HCT116 (cell line): ENCODE measurements around the gene SLC25A21. TPM values are rescaled to one million over a fixed set of nuclear protein-coding genes. Genes with fewer than 3 reads are reported as not detected.

Experiments used
- ATAC-seq: fragments of 200-7000 bp; cut with Tn5 transposase; 2 replicates; pipeline ENCODE4 v1.9.1; 2020; ENCODE audit warnings: mild to moderate bottlenecking, moderate library complexity
- BruUV-seq: library from RNA; stranded (reverse); fragments of 400-500 nt; replicated peaks from 2 replicates; lab custom pipeline; 2021; lab: Mats Ljungman, UMichigan
- CTCF ChIA-PET: fragments of 300-600 bp; sonication (Branson Sonifier 250); formaldehyde crosslinking; loops from one replicate; lab custom pipeline; 2021; ENCODE audit warnings: antibody characterized with exemption; lab: Charles Lee
- POLR2A ChIA-PET: fragments of 300-600, 350-600 bp; sonication (Branson Sonifier 250); formaldehyde crosslinking; loops from one replicate; lab custom pipeline; 2021; ENCODE audit warnings: antibody characterized with exemption; lab: Charles Lee
- RAD21 ChIA-PET, 2 experiments: fragments of 300-600 bp; sonication (Branson Sonifier 250); formaldehyde crosslinking; loops; one replicate each; lab custom pipeline; 2023; ENCODE audit warnings: low total read pairs in 2 of 2; ENCODE audit not compliant: uncharacterized antibody in 2 of 2, unreplicated experiment in 2 of 2, low non-redundant PET in 1 of 2; lab: Charles Lee
- DNase-seq: peaks from one replicate; pipeline ENCODE4 v3.0.0-alpha.2; 2010; ENCODE audit warnings: low read depth, low spot score
- H2AFZ ChIP-seq: fragments of 200-600 bp; shearing (Covaris generic), sonication (generic); 2 replicates; pipeline ENCODE4 v1.6.1; 2017; ENCODE audit warnings: low read depth, mixed run types, mixed read lengths, antibody characterized with exemption, low read length; ENCODE audit not compliant: poor library complexity, severe bottlenecking
- H3K27ac ChIP-seq: 2 replicates; pipeline ENCODE4 v1.5.1; 2012; ENCODE audit warnings: low read depth, low read length
- H3K27me3 ChIP-seq: fragments of 200-600 bp; sonication (generic); 2 replicates; pipeline ENCODE4 v1.6.1; 2016; ENCODE audit warnings: mixed run types, low read length, mixed read lengths; ENCODE audit not compliant: insufficient read depth
- H3K36me3 ChIP-seq, 2 experiments: fragments of 200-500 bp in 1 of 2; fragments of 200-600 bp in 1 of 2; sonication (Bioruptor generic) in 1 of 2; sonication (generic) in 1 of 2; 2 replicates each; pipeline versions ENCODE4 v1.5.1 to v1.6.1; 2014 to 2016; ENCODE audit warnings: low read length in 2 of 2, inconsistent platforms in 1 of 2, mixed read lengths in 1 of 2, mixed run types in 1 of 2; ENCODE audit not compliant: insufficient read depth in 2 of 2, control insufficient read depth in 1 of 2
- H3K4me1 ChIP-seq, 2 experiments: fragments of 200-600 bp in 1 of 2; sonication (generic) in 1 of 2; 2 replicates each; pipeline versions ENCODE4 v1.5.1 to v1.6.1; 2012 to 2017; ENCODE audit warnings: low read length in 2 of 2, inconsistent platforms in 1 of 2, mild to moderate bottlenecking in 1 of 2, mixed read lengths in 1 of 2, mixed run types in 1 of 2, moderate library complexity in 1 of 2; ENCODE audit not compliant: insufficient read depth in 2 of 2, control insufficient read depth in 1 of 2
- H3K4me2 ChIP-seq: fragments of 200-600 bp; sonication (generic); 2 replicates; pipeline ENCODE4 v1.6.1; 2017; ENCODE audit warnings: mixed run types, low read length, mixed read lengths
- H3K4me3 ChIP-seq, 2 experiments: fragments of 200-600 bp in 1 of 2; sonication (generic) in 1 of 2; replicated peaks in 1 of 2; 2 replicates each; pipeline ENCODE4 v1.5.1; 2011 to 2016; ENCODE audit warnings: low read length in 2 of 2, control low read depth in 1 of 2, low read depth in 1 of 2, mild to moderate bottlenecking in 1 of 2, mixed read lengths in 1 of 2, mixed run types in 1 of 2
- H3K79me2 ChIP-seq: fragments of 200-600 bp; sonication (generic); 2 replicates; pipeline ENCODE4 v1.6.1; 2017; ENCODE audit warnings: mild to moderate bottlenecking, mixed run types, low read length, moderate library complexity, mixed read lengths; ENCODE audit not compliant: insufficient read depth
- H3K9ac ChIP-seq: fragments of 200-600 bp; sonication (generic); 2 replicates; pipeline ENCODE4 v1.6.1; 2016; ENCODE audit warnings: low read length, mixed read lengths
- H3K9me2 ChIP-seq: fragments of 200-600 bp; sonication (generic), shearing (Covaris generic); 2 replicates; pipeline ENCODE4 v1.6.1; 2017; ENCODE audit warnings: mixed run types, mild to moderate bottlenecking, moderate library complexity; ENCODE audit not compliant: insufficient read depth
- H3K9me3 ChIP-seq, 2 experiments: fragments of 200-500 bp in 1 of 2; fragments of 200-600 bp in 1 of 2; sonication (Bioruptor generic) in 1 of 2; sonication (generic) in 1 of 2; 2 replicates each; pipeline ENCODE4 v1.6.1; 2014 to 2017; ENCODE audit warnings: low read length in 2 of 2, mixed read lengths in 2 of 2, inconsistent platforms in 1 of 2, low read depth in 1 of 2, mild to moderate bottlenecking in 1 of 2, mixed run types in 1 of 2, moderate library complexity in 1 of 2; ENCODE audit not compliant: control insufficient read depth in 1 of 2, insufficient read depth in 1 of 2
- H4K20me1 ChIP-seq: fragments of 200-600 bp; sonication (generic), shearing (Covaris generic); 2 replicates; pipeline ENCODE4 v1.6.1; 2017; ENCODE audit warnings: mixed run types, mild to moderate bottlenecking, moderate library complexity; ENCODE audit not compliant: insufficient read depth
- EGR1 ChIP-seq: IDR thresholded peaks from 2 replicates; pipeline ENCODE4 v1.6.1; 2012; ENCODE audit warnings: low read depth
- ELF1 ChIP-seq: IDR thresholded peaks from 2 replicates; pipeline ENCODE4 v1.6.1; 2012; ENCODE audit warnings: low read depth, borderline replicate concordance
- REST ChIP-seq: IDR thresholded peaks from 2 replicates; pipeline ENCODE4 v1.6.1; 2012; ENCODE audit warnings: low read depth
- SIN3A ChIP-seq: IDR thresholded peaks from 2 replicates; pipeline ENCODE4 v1.6.1; 2012; ENCODE audit warnings: low read depth
- SP1 ChIP-seq: IDR thresholded peaks from 2 replicates; pipeline ENCODE4 v1.6.1; 2012; ENCODE audit warnings: low read depth
- SRF ChIP-seq: IDR thresholded peaks from 2 replicates; pipeline ENCODE4 v1.6.1; 2012; ENCODE audit warnings: low read depth
- YY1 ChIP-seq: IDR thresholded peaks from 2 replicates; pipeline ENCODE4 v1.6.1; 2011; ENCODE audit warnings: low read length, low read depth, moderate library complexity, mild to moderate bottlenecking; ENCODE audit not compliant: insufficient replicate concordance; ENCODE audit errors: extremely low read depth
- intact Hi-C: fragments of 100-400 bp; cut with micrococcal nuclease; formaldehyde crosslinking; loops from 2 replicates; pipeline ENCODE4 v1.10.0; 2022
- total RNA-seq: library from RNA; stranded (reverse); gene quantifications from one replicate; pipeline ENCODE4 v1.2.1, GENCODE V29; 2021; ENCODE audit not compliant: unreplicated experiment

The SLC25A21 gene
- total RNA-seq, 1 experiment from 2014 or later = 3.5 TPM

- Histone ChIP-seq H3K9me3 (no peaks in the 10 kb centered on the region), H3K4me2 (no peak overlapping the region), H3K4me3 (no peak overlapping the region), H3K27ac (no peak overlapping the region), H3K4me1 (no peaks in the 10 kb centered on the region), H3K9me2 (no peaks in the 10 kb centered on the region), H2AFZ (no peak overlapping the region), H3K79me2 (no peaks in the 10 kb centered on the region), H3K36me3 (no peaks in the 10 kb centered on the region), H4K20me1 (no peaks in the 10 kb centered on the region)
- no TSS peak for BruUV-seq
- ATAC-seq (no peak), DNase-seq (no peak)
- CTCF ChIA-PET = interaction anchor here (0.9 to 2.6 kb wide), 2 partner anchors 10 to 204 kb away, joined by 4 to 13 read pairs; no protein-coding TSS in a partner anchor
- no peak for TF ChIP-seq SP1
- no peak for TF ChIP-seq YY1
- no peak for TF ChIP-seq REST
- TF ChIP-seq SIN3A = no peak
- no peak for TF ChIP-seq ELF1
- TF ChIP-seq EGR1 = no peak
- TF ChIP-seq SRF = no peak
- TF ChIP-seq, all 23 proteins: peak for 0
- H3K9ac ChIP-seq = no peak overlapping the region
- intact Hi-C loops = no loop called here
- RAD21 ChIA-PET = no interaction called here
- no peaks in the 10 kb centered on the region; the same call in 1 of the 2 replicates for H3K27me3 ChIP-seq
- POLR2A ChIA-PET = no interaction called here
Observed at GRCh38 chr14:36757734-36758601, 414.4 kb downstream of the SLC25A21 start.
